Hippocampal formation (tissue), 2 donors: ENCODE results near the gene TRMO.
A peak's percentile ranks its signal among the peaks of the same experiment; 100 is the strongest.
"Not testable (repeated sequence)": the region's sequence is repeated elsewhere in the genome, so short reads cannot be mapped to it uniquely, and the experiment has no call there.

ENCODE experiments used
- DNase-seq, 2 donors: peaks; one replicate each; lab custom pipeline; 2025; lab: John Stamatoyannopoulos, UW

The TRMO gene

DNA sequence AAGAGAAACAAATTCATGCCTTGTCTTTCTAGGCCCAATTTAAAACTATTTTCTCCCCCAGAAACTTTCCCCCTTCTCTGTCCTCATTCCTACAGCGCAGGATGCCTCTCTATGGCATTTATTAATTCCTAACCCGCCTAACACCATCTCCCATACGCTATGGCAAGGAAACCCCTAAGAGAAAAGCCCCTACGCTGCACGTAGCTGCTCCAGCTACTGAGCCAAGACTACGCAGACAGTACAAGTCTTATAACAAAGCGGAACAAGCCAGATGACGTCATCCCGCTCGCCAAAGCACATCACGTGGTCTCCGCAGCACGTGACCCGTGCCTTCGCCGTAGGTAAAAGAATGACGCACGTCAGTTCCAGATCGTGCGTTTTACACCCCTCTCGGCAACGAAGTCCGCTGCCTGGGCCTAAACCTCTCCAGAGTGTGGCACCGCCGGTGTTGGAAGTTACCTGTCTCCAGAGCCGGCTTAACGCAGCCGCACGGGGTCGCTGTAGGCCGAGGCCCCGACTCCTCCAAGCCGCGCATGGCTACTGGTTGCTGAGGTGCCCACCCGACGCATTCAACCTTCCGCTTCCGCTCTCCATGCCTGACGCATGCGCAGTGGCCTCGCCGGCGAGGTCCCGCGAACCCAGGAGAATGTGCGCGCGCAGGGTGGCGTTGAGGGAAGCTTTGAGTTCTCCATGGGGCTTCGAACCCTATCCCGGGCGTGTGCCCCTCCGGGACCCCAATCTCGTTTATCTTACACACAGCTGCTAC, at the start of gene TRMO:
TSS of gene TRMO (minus strand) at position 542 of the 766 bp plus-strand sequence. CDS start at position 535, 7 bp downstream.
- peak; percentile 95 to 98 for DNase-seq

DNA sequence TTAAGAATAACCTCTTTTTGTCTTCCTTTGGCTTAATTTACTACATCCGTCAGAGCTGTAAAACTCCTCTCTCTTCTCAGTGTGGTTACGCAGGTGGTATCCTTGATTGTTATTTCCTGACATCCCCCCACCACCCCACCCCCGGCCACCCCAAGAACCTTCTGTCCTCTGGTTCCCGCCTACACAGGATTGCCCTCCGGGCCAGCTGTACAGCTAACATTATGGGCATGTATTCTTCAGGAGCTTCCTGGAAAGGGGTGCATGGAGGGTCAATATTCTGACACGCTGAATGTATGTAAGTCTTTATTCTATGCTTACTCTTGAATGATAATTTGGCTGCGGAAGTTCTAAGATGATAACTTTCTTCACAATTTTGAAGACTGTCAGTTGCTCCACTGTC, 47.9 kb upstream of the TRMO start:
- no peak for DNase-seq

- no peak for DNase-seq
These were observed 46.7 kb upstream of the TRMO start for GRCh38 chr9:97969014-97969413.

DNA sequence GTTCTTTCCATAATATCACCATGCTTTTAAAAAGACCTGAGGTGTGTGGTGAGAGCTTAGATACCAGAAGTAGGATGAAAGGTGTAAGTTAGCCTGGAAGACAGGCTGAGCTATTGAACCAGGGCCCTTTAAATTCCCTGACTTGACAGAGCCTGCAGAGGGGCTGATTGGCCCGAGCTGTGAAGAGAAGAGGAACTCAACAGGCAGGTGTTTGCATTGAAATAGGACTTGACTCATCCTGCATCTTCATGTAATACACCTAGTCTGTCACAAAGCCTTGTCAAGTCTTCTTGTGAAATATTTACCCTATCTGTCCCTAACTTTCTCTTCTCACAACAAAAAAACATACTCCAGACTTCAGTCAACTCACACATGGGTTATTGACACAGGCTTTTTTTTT, 44.2 kb upstream of the TRMO start:
- DNase-seq: no peak

DNA sequence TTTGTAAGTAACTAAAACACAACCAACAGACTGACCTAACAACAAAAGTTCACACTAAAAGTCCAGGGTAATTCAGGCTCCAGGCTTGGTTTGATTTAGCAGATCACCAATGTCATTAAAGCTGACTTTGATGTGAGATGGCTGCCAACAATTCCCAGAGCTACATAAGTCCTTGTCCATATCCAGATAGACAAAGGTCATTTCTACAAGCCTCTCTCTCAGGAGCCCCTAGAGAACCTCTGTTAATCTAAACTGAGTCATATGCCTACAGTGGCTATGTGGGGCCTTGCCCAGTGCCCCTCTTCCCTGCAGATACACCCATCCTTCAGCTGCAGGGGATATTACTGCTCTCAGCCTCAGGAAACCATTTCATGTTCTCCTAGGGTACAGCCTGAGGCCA, 42.6 kb upstream of the TRMO start:
- DNase-seq: no peak

GRCh38 chr9:97963232-97963631, 40.9 kb upstream of the TRMO start:
- no peak for DNase-seq

DNA sequence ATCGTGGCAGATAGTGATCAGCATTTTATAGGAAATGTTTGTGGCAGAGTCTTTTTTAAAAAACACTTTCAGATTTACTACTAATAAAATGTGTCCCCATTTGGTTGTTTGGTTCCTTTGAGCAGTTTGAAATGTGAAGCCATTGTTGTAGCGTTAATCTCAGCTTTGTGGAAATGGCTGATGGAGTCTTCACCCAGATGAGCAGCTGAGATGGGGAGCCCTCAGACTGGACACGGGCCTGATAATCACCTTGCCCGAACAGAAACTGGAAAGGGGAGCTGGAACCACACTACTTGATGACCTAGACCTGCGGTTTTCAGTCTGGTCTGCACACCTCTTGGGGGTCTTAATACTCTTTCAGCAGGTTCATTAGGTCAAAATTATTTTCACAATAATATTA, 40.3 kb upstream of the TRMO start:
- DNase-seq: no peak

DNA sequence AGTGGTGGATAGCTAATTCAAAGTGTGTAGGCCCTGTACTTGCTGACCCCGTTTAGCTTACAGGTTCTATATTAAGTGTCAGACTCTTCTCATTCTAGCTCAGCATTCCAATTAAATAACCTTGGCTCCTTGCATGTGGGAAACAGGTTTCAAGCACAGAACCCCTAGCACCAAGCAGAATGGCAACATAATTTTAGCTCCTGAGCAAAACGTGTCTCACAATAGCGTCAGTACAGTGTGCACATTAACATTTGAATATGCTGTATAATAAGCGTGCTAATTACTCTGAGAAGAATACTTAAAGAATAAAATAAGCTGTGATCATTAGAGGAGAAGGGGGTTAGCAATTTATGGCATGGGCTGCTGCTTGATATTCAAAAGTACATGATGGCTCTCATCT, 39.8 kb upstream of the TRMO start:
- no peak for DNase-seq

DNA sequence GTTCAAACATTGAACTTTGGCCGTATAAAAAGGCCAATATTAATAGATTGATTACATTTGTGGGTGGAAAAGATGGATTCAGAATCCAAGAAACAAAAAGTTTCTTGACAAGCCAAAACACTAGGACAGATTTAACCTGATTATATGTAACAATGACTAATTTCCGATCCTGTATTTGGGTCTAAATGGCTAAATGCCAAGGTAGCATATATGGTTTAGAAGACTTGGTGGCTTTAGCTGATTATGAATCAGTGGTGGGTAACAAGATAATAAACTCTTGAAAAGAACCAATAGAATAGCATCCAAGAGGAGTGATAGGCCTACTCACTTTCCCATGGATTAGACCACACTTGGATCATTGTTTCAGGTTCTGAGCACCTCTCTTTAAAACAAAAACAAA, 39.1 kb upstream of the TRMO start:
- no peak for DNase-seq

DNA sequence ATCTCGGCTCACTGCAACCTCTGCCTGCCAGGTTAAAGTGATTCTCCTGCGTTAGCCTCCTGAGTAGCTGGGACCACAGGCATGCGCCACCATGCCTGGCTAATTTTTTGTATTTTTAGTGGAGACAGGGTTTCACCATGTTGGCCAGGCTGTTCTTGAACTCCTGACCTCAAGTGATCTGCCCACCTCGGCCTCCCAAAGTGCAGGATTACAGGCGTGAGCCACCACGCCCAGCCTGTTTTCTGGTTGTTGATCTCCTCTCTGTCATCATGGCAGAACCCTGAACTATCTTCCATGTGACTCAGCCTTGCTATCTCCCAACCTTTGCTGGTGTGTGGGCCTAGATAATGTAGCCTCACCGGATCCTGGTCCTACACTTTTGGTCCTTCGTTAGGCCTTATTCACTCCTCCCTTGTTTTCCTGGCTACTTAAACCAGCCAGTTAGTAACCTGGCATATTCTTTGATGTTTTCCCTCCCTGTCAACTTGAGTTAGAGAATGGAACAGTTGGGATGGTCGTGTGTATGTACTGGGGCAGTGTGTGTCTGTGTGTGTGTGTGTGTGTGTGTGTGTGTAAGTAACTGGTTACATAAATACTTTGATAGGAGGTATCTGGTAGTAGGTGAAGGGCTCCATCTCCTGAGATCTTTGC, 38.5 kb upstream of the TRMO start:
- not testable (repeated sequence) for DNase-seq

- no peak for DNase-seq
These were observed 37.3 kb upstream of the TRMO start for GRCh38 chr9:97959585-97959984.

- DNase-seq: peak in 1 of 2 donors; percentile 25
These were observed 36.7 kb upstream of the TRMO start for GRCh38 chr9:97958812-97959511.

DNA sequence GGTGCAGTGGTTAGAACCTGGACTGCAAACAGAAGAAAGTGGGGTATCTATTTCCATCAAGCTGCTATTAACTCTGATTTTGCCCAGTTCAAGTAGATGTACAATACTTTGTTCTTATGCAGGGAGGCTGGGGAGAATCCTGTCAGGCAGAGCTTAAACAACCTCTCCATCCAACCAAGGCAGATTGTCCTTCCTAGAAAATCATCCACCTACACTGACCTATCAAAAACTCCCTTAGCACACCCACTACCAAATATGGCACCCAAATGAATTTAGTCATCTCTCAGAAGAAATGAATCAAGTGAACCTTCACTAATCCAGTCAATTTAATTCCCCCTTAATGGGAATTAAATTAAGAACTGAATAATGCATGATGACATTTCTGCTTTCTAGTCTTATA, 34.0 kb upstream of the TRMO start:
- DNase-seq: no peak

DNA sequence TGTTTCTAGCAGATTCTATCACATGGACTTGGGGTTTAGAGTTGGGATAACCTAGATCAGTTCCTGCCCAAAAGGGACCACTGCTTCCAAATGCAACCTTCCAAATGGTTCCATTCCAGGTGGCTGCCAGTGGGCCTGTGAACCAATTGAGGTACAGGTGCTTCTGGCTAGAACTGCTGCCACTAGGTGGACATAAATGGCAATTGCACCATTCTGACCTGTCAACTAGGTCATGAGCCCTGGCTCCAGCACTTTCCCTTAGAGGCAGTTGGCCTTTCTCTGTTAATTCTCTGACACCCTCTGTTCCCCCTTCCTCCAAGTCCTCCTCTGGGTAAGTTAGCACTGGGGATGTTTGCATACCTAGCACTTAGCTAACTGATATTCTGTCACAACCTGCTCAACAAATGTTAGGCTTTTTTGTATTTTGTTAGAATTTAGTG, 32.3 kb upstream of the TRMO start:
- no peak for DNase-seq

GRCh38 chr9:97950873-97951272, 28.6 kb upstream of the TRMO start:
- DNase-seq: not testable (repeated sequence)

GRCh38 chr9:97947094-97947493, 24.8 kb upstream of the TRMO start:
- not testable (repeated sequence) for DNase-seq

DNA sequence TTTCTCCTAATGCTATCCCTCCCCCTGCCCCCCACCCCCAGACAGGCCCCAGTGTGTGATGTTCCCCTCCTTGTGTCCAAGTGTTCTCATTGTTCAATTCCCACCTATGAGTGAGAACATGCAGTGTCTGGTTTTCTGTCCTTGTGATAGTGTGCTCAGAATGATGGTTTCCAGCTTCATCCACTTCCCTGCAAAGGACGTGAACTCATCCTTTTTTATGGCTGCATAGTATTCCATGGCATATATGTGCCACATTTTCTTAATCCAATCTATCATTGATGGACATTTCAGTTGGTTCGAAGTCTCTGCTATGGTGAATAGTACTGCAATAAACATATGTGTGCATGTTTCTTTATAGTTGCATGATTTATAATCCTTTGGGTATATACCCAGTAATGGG, 23.2 kb upstream of the TRMO start:
- DNase-seq: not testable (repeated sequence)

- no peak for DNase-seq
These were observed 22.3 kb upstream of the TRMO start for GRCh38 chr9:97944612-97945011.

GRCh38 chr9:97943308-97943855, 21.1 kb upstream of the TRMO start:
- no peak for DNase-seq

DNA sequence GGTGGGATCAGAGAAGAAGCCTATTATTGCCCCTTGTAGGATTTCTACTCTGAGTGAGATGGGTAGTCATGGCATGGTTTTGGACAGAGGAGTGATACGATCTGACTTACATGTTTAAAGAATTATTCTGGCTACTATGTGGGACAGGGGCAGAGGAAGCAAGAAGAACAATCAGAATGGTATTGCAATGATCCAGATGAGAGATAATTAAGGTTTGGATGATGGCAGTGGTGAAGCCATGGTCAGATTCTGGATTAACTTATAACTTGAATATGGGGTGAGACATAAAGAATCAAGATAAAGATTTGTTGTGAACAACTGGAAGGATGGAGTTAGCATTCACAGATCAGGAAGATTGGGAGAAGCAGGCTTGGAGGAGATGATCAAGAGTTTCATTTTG, 19.0 kb upstream of the TRMO start:
- DNase-seq: no peak

GRCh38 chr9:97940741-97941140, 18.4 kb upstream of the TRMO start:
- DNase-seq: no peak

GRCh38 chr9:97940233-97940632, 17.9 kb upstream of the TRMO start:
- no peak for DNase-seq
